Measurements from ENCODE around the gene SH3BGRL3. TPM values are rescaled to one million over a fixed set of nuclear protein-coding genes. Genes with fewer than 3 reads are reported as not detected.
A peak's percentile ranks its signal among the peaks of the same experiment; 100 is the strongest.

SH3BGRL3 gene
- total and polyA plus RNA-seq, 2 of the 13 experiments (the other 11 are each of a cell fraction or from before 2014, with no cell fraction given), result 11.4 to 12.2 TPM

DNA sequence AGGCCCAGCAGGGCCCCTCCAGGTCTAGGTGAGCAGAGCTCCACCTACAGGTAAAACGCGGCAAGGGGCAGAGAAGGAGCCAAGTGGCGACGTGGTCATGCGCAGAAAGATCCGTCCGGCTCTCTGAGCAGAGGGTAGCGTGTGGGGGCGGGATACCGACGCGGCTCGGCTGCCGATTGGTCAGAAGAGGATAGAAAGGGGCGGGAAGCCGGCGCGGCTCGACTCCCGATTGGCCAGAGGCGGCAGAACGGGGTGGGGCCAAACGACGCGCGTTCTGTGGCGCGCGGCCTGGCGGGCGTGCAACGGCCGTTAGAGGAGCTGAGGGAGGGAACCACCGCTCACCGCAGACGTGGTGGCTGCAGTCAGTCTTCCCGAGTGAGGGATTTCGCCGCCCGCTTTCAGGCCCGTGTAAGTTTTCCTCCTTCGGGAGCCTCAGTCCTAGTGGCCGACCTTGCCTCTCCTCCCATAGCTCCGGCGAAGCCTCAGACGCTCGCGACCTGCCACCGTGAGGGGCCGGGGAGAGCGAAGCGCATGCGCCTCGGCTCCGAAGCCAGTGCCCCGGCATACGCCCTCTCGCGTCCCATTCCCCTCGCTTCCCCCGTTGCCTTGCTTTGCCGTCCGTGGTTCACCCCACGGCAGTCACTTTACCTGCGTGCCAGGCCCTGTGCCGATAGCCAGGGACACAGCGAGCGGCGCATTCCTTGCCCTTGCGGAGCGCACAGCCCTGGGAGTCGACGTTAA lies 45.8 kb upstream of the SH3BGRL3 start, which contains the start of gene CEP85 (continued):
- TF ChIP-seq AFF4 (CRISPR knock-in tag; IDR thresholded peaks at IDR 0.05), result peak; percentile 54; the same call in 1 of the 2 replicates
- peak; percentile 61 for TF ChIP-seq TARDBP (CRISPR knock-in tag; IDR thresholded peaks at IDR 0.05)
- TF ChIP-seq ISL2 (CRISPR knock-in tag; IDR thresholded peaks at IDR 0.05), result peak; percentile 10; the same call in 1 of the 2 replicates
- TF ChIP-seq, protein P1, sequence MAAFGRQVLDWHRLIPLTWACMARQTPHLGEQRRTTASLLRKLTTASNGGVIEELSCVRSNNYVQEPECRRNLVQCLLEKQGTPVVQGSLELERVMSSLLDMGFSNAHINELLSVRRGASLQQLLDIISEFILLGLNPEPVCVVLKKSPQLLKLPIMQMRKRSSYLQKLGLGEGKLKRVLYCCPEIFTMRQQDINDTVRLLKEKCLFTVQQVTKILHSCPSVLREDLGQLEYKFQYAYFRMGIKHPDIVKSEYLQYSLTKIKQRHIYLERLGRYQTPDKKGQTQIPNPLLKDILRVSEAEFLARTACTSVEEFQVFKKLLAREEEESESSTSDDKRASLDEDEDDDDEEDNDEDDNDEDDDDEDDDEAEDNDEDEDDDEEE (CRISPR knock-in tag; IDR thresholded peaks at IDR 0.05), result peak; percentile 78; the same call in 1 of the 2 replicates
- TF ChIP-seq ZNF138 (CRISPR knock-in tag; IDR thresholded peaks at IDR 0.05; ENCODE audit: low read depth), result 0 out of 2 replicates have a peak, but pooled peaks have one; percentile 80
- TF ChIP-seq KLF16 (CRISPR knock-in tag; IDR thresholded peaks at IDR 0.05), result peak in 1 of 2 experiments; percentile 34; a peak in 2 of 4 replicates
- TF ChIP-seq TBL1XR1 (IDR thresholded peaks at IDR 0.05; ENCODE audit: borderline replicate concordance, low read length, partially characterized antibody), result peak; percentile 10
- TF ChIP-seq FOXA3 (CRISPR knock-in tag; IDR thresholded peaks at IDR 0.05), result no peak
- TF ChIP-seq RBFOX2 (IDR thresholded peaks at IDR 0.05; ENCODE audit: low read depth, low read length), result peak; percentile 90
- peak; percentile 62; the same call in 1 of the 2 replicates for TF ChIP-seq MTF2 (CRISPR knock-in tag; IDR thresholded peaks at IDR 0.05; ENCODE audit: borderline replicate concordance)
- peak; percentile 69 for TF ChIP-seq THAP11 (CRISPR knock-in tag; IDR thresholded peaks at IDR 0.05)
- TF ChIP-seq ZNF543 (CRISPR knock-in tag; IDR thresholded peaks at IDR 0.05), result peak; percentile 75; the same call in 1 of the 2 replicates
- TF ChIP-seq SATB2 (CRISPR knock-in tag; IDR thresholded peaks at IDR 0.05), result no peak
- TF ChIP-seq ZNF788 (CRISPR knock-in tag; IDR thresholded peaks at IDR 0.05; ENCODE audit: borderline replicate concordance), result peak; percentile 55; the same call in 1 of the 2 replicates
- TF ChIP-seq GLI4 (CRISPR knock-in tag; IDR thresholded peaks at IDR 0.05; ENCODE audit: borderline replicate concordance), result no peak
- peak; percentile 94 for TF ChIP-seq NFYC (CRISPR knock-in tag; IDR thresholded peaks at IDR 0.05)
- peak; percentile 48; the same call in 1 of the 2 replicates for TF ChIP-seq THAP7 (CRISPR knock-in tag; IDR thresholded peaks at IDR 0.05)
- TF ChIP-seq ZEB1 (IDR thresholded peaks at IDR 0.05; ENCODE audit: insufficient replicate concordance, low read depth), result peak; percentile 50
- 0 out of 2 replicates have a peak, but pooled peaks have one; percentile 58 for TF ChIP-seq GATAD1 (CRISPR knock-in tag; IDR thresholded peaks at IDR 0.05)
- TF ChIP-seq, protein P2, sequence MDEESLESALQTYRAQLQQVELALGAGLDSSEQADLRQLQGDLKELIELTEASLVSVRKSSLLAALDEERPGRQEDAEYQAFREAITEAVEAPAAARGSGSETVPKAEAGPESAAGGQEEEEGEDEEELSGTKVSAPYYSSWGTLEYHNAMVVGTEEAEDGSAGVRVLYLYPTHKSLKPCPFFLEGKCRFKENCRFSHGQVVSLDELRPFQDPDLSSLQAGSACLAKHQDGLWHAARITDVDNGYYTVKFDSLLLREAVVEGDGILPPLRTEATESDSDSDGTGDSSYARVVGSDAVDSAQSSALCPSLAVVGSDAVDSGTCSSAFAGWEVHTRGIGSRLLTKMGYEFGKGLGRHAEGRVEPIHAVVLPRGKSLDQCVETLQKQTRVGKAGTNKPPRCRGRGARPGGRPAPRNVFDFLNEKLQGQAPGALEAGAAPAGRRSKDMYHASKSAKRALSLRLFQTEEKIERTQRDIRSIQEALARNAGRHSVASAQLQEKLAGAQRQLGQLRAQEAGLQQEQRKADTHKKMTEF (CRISPR knock-in tag; IDR thresholded peaks at IDR 0.05), result 0 out of 2 replicates have a peak, but pooled peaks have one; percentile 12
